ENCODE results near the gene DNAH10. TPM values are rescaled to one million over a fixed set of nuclear protein-coding genes. Genes with fewer than 3 reads are reported as not detected.
"Not testable (repeated sequence)": the region's sequence is repeated elsewhere in the genome, so short reads cannot be mapped to it uniquely, and the experiment has no call there.

Gene DNAH10
- polyA plus RNA-seq, 1 donor from 2014 or later: 0.40 TPM

- H3K27me3 Mint-ChIP-seq: no peaks in the 10 kb centered on the region
- H3K4me1 Mint-ChIP-seq: peaks cover 0 to 3% (median 2%) of the 10 kb centered on the region in 3 donors
- H3K4me3 Mint-ChIP-seq: no peak overlapping the region
- no peak overlapping the region for H3K27ac Mint-ChIP-seq
- peaks cover 15% of the 10 kb centered on the region for H3K36me3 Mint-ChIP-seq
- peaks cover 0 to 12% (median 0%) of the 10 kb centered on the region in 3 donors for H3K9me3 Mint-ChIP-seq
Observed at GRCh38 chr12:123946152-123946515, 184.0 kb downstream of the DNAH10 start.

GRCh38 chr12:123946516-123947505, 184.7 kb downstream of the DNAH10 start:
- not testable (repeated sequence) for H3K27ac Mint-ChIP-seq, H3K4me1 Mint-ChIP-seq, H3K27me3 Mint-ChIP-seq, H3K4me3 Mint-ChIP-seq, H3K9me3 Mint-ChIP-seq
- peaks cover 11% of the 10 kb centered on the region for H3K36me3 Mint-ChIP-seq

DNA sequence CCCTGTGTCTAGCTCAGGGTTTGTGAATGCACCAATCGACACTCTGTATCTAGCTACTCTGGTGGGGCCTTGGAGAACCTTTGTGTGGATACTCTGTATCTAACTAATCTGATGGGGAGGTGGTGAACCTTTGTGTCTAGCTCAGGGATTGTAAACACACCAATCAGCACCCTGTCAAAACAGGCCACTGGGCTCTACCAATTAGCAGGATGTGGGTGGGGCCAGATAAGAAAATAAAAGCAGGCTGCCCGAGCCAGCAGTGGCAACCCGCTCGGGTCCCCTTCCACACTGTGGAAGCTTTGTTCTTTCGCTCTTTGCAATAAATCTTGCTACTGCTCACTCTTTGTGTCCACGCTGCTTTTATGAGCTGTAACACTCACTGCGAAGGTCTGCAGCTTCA, 185.4 kb downstream of the DNAH10 start:
- H3K27ac Mint-ChIP-seq, H3K27me3 Mint-ChIP-seq, H3K36me3 Mint-ChIP-seq, H3K9me3 Mint-ChIP-seq, H3K4me1 Mint-ChIP-seq, H3K4me3 Mint-ChIP-seq: not testable (repeated sequence)

DNA sequence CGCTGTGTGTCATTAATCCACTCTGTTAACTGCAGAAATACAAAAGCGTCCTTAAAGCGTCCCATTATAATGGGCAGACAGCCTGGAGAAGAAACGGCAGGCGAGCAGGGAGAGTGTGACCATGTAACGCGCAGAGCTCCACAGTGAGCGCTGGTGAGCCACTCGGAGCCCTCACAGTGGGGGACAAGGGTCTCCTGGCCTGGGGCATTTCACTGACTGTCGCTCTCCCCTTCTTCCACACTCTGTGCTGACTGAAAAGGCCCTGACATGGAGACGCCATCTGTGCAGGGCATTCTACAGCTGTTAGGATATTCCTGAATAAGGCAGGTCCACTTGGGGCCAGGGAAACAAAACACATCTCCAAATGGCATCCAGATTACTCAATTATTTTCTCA, 186.3 kb downstream of the DNAH10 start:
- no peak overlapping the region for H3K4me3 Mint-ChIP-seq
- H3K27ac Mint-ChIP-seq: no peak overlapping the region
- peaks cover 2% of the 10 kb centered on the region for H3K36me3 Mint-ChIP-seq
- H3K4me1 Mint-ChIP-seq: peaks cover 0 to 3% (median 2%) of the 10 kb centered on the region in 3 donors
- no peaks in the 10 kb centered on the region for H3K27me3 Mint-ChIP-seq
- H3K9me3 Mint-ChIP-seq: no peaks in the 10 kb centered on the region

- H3K4me1 Mint-ChIP-seq: peaks cover 0 to 3% (median 2%) of the 10 kb centered on the region in 3 donors
- no peak overlapping the region for H3K4me3 Mint-ChIP-seq
- no peaks in the 10 kb centered on the region for H3K9me3 Mint-ChIP-seq
- no peak overlapping the region for H3K27ac Mint-ChIP-seq
- H3K36me3 Mint-ChIP-seq: peaks cover 2% of the 10 kb centered on the region
- no peaks in the 10 kb centered on the region for H3K27me3 Mint-ChIP-seq
Observed at GRCh38 chr12:123948796-123949769, 187.0 kb downstream of the DNAH10 start.

DNA sequence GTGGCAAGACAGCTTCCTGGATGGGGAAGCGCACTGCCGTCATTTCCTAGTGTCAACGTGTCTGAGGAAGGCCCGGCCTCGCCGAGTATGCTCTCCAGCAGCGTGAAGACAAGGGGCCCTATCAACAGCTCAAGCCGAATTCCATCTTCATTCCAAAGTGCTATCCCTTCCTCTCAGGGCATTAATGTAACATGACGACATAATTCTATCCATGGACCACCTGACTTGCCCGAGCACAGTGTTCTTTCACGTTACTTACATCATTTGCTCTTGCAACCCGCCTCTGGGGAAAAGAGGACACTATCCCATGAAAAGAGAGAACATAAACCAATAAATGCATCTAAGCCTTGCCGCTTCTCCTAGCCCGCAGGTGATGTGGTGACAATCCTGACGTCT, 187.7 kb downstream of the DNAH10 start:
- H3K27ac Mint-ChIP-seq: no peak overlapping the region
- no peaks in the 10 kb centered on the region for H3K27me3 Mint-ChIP-seq
- H3K9me3 Mint-ChIP-seq: no peaks in the 10 kb centered on the region
- H3K36me3 Mint-ChIP-seq: peaks cover 2% of the 10 kb centered on the region
- H3K4me1 Mint-ChIP-seq: peaks cover 0 to 3% (median 2%) of the 10 kb centered on the region in 3 donors
- H3K4me3 Mint-ChIP-seq: no peak overlapping the region

- Mint-ChIP-seq H3K27ac (no peak overlapping the region), H3K27me3 (no peaks in the 10 kb centered on the region), H3K4me1 (peaks cover 0 to 3% (median 2%) of the 10 kb centered on the region in 3 donors), H3K9me3 (no peaks in the 10 kb centered on the region), H3K36me3 (peaks cover 2% of the 10 kb centered on the region), H3K4me3 (no peak overlapping the region)
Observed at GRCh38 chr12:123950476-123951349, 188.6 kb downstream of the DNAH10 start.

DNA sequence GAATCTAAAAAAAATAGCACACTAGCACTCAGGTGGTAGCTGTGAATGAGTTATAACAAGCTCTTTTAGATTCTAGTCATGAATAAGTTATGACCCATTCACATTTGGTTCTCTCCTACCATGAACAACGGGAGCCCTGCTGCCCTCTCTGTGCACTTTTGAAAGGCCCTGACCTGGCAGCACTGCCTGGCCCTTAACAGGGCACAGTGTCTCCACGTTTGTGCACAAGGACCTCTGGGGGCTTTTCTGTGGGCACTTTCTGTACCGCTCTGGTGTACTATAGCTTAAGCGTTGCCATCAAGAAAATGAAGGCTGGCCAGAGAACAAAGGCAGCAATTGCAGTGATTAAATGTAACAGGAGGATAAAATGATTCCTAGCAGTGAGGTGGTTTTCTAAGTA, 189.4 kb downstream of the DNAH10 start:
- no peaks in the 10 kb centered on the region for H3K27me3 Mint-ChIP-seq
- no peak overlapping the region for H3K27ac Mint-ChIP-seq

DNA sequence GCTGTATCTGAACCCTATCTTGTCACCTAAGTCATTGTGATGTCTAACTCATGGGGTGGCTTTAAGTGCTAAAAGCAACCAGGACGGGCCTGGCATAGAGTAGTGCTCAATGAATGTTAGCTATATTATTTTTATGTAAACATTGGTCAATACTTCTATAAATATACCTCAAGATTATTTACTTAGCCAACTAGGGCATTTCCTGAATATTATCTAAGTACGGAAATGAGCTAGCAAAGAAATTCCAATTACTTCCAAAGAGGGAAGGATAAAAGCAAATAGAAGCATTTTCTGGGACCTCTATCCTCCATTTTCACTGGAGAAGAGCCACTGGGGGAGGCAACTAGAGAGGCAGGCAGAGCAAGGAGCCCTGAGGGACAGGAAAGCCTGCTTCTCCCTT, 189.9 kb downstream of the DNAH10 start:
- H3K27me3 Mint-ChIP-seq: no peaks in the 10 kb centered on the region
- H3K4me1 Mint-ChIP-seq: peaks cover 0 to 3% (median 0%) of the 10 kb centered on the region in 3 donors
- H3K27ac Mint-ChIP-seq: no peak overlapping the region
- no peaks in the 10 kb centered on the region for H3K9me3 Mint-ChIP-seq
- no peaks in the 10 kb centered on the region for H3K36me3 Mint-ChIP-seq
- no peak overlapping the region for H3K4me3 Mint-ChIP-seq

More for the DNA sequence above, 189.4 kb downstream of the DNAH10 start:
- Mint-ChIP-seq H3K4me1 (peaks cover 0 to 3% (median 0%) of the 10 kb centered on the region in 3 donors), H3K4me3 (no peak overlapping the region), H3K36me3 (no peaks in the 10 kb centered on the region), H3K9me3 (no peaks in the 10 kb centered on the region)

DNA sequence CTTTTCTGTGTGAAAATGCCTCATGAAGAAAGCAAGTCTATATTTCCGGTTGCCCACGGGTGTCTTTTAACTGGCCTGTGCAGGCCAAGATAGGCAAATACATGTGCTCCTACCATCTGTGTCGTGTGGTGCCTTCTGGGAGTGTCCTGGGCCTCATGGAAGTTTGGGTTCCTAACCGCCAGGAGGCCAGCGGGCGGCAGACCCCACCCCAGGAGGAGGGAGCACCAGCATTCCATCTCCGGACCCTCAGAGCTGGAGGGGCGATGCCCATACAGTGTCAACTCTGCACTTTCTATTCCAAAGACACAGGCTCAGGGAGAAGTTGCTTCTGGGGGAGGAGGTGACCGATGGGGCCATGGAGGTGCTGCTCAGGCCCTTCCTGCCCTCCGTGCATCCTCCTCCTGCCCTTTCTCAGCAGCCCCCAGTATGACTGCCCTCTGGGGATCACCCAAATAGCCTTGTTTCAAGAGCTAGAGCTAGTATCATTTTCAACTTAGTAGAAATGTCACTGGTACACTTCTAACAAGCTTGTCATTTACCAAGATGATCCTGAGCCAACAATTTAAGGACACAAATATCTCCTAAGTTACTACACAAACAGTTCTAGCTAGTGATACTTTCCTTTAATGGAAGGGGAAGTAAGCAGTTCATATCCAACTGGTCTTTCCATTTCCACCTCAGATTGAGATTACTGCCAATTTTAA, 192.7 kb downstream of the DNAH10 start:
- Mint-ChIP-seq H3K36me3 (no peaks in the 10 kb centered on the region), H3K27me3 (no peaks in the 10 kb centered on the region), H3K9me3 (no peaks in the 10 kb centered on the region), H3K27ac (no peak overlapping the region), H3K4me1 (peaks cover 0 to 2% (median 0%) of the 10 kb centered on the region in 3 donors), H3K4me3 (no peak overlapping the region)

- H3K27ac Mint-ChIP-seq: no peak overlapping the region
Observed at GRCh38 chr12:123956249-123956648, 194.1 kb downstream of the DNAH10 start.

GRCh38 chr12:123957196-123957595, 195.1 kb downstream of the DNAH10 start:
- H3K27me3 Mint-ChIP-seq: no peaks in the 10 kb centered on the region
- H3K4me3 Mint-ChIP-seq: no peak overlapping the region
- H3K4me1 Mint-ChIP-seq: no peaks in the 10 kb centered on the region
- H3K9me3 Mint-ChIP-seq: no peaks in the 10 kb centered on the region
- no peak overlapping the region for H3K27ac Mint-ChIP-seq
- peaks cover 2% of the 10 kb centered on the region for H3K36me3 Mint-ChIP-seq

More at GRCh38 chr12:123956249-123956648, 194.1 kb downstream of the DNAH10 start:
- H3K27me3 Mint-ChIP-seq: no peaks in the 10 kb centered on the region
- no peak overlapping the region for H3K4me3 Mint-ChIP-seq
- H3K36me3 Mint-ChIP-seq: peaks cover under 1% of the 10 kb centered on the region
- H3K4me1 Mint-ChIP-seq: no peaks in the 10 kb centered on the region
- no peaks in the 10 kb centered on the region for H3K9me3 Mint-ChIP-seq

GRCh38 chr12:123958462-123958861, 196.4 kb downstream of the DNAH10 start:
- Mint-ChIP-seq H3K27me3 (no peaks in the 10 kb centered on the region), H3K4me1 (no peaks in the 10 kb centered on the region), H3K4me3 (no peak overlapping the region), H3K9me3 (no peaks in the 10 kb centered on the region), H3K36me3 (peaks cover 6% of the 10 kb centered on the region), H3K27ac (no peak overlapping the region)

DNA sequence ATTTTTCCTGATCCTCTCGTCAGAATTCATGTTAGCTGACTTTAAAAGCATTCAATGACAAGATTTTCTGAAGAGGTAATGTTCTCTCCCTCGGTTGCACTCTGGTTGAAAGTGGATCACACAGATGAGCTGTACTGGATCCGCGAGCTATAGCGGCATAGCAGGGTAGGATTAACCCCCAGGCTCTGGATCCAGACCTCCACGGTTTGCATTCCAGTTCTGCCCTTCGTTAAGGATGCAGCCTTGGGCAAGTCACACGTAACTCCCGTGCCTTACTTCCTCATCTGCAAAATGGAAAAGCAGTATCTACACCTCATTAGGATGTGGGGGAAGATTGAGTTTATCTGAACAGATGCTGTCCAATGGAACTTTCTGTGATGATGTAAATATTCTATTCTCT, 196.8 kb downstream of the DNAH10 start:
- Mint-ChIP-seq H3K4me1 (no peaks in the 10 kb centered on the region), H3K4me3 (no peak overlapping the region), H3K36me3 (peaks cover 6% of the 10 kb centered on the region), H3K27ac (no peak overlapping the region), H3K27me3 (no peaks in the 10 kb centered on the region), H3K9me3 (no peaks in the 10 kb centered on the region)

Measured in IgD-negative memory B cell (primary cell).